ENCODE measurements around the gene CTRL.

Gene CTRL

GRCh38 chr16:67979955-67980678 lies 48.5 kb upstream of the CTRL start, which contains the start of gene DPEP3:
Gene DPEP3 (minus strand): TSS chr16:67980499. CDS start chr16:67980380, 119 bp downstream.
- Histone ChIP-seq H3K4me1 (ENCODE audit: control insufficient read depth, insufficient read depth, low read length) (no peaks in the 10 kb centered on the region), H3K36me3 (ENCODE audit: control insufficient read depth in 2 of 2, insufficient read depth in 1 of 2, low read length in 2 of 2) (no peaks in the 10 kb centered on the region), H3K27ac (ENCODE audit: extremely low read depth, low read depth, low read length) (no peak within 1 kb of the TSS), H3K4me3 (ENCODE audit: low read depth, low read length) (no peak within 1 kb of the TSS), H3K9me3 (ENCODE audit: control insufficient read depth, insufficient read depth, low read depth, low read length) (no peaks in the 10 kb centered on the region)
- CTCF ChIA-PET: interaction anchor here (1.4 kb wide), 1 partner anchor 12 kb away, joined by 5 read pairs; no protein-coding TSS in a partner anchor
- POLR2A ChIA-PET: no interaction called here
- TF ChIP-seq ZNF362 (tag by site-specific recombination; IDR thresholded peaks at IDR 0.05) (no peak), ZNF837 (tag by site-specific recombination; IDR thresholded peaks at IDR 0.05) (no peak), ZNF488 (tag by site-specific recombination; IDR thresholded peaks at IDR 0.05) (no peak), ZNF645 (tag by site-specific recombination; IDR thresholded peaks at IDR 0.05) (no peak), MZF1 (tag by site-specific recombination; IDR thresholded peaks at IDR 0.05; ENCODE audit: borderline replicate concordance) (no peak), ZNF132 (tag by site-specific recombination; IDR thresholded peaks at IDR 0.05; ENCODE audit: borderline replicate concordance) (no peak), ZSCAN4 (tag by site-specific recombination; IDR thresholded peaks at IDR 0.05) (no peak), PRDM10 (tag by site-specific recombination; IDR thresholded peaks at IDR 0.05) (no peak), ZNF707 (tag by site-specific recombination; IDR thresholded peaks at IDR 0.05) (no peak), ZFP41 (tag by site-specific recombination; IDR thresholded peaks at IDR 0.05; ENCODE audit: borderline replicate concordance) (no peak), ZNF391 (tag by site-specific recombination; IDR thresholded peaks at IDR 0.05; ENCODE audit: borderline replicate concordance, low read depth) (no peak), ZNF175 (tag by site-specific recombination; IDR thresholded peaks at IDR 0.05) (no peak), ZNF513 (tag by site-specific recombination; IDR thresholded peaks at IDR 0.05) (no peak), SP3 (tag by site-specific recombination; IDR thresholded peaks at IDR 0.05) (no peak), ZBTB6 (tag by site-specific recombination; IDR thresholded peaks at IDR 0.05) (no peak), ZNF704 (tag by site-specific recombination; IDR thresholded peaks at IDR 0.05) (no peak), ZNF10 (tag by site-specific recombination; IDR thresholded peaks at IDR 0.05) (no peak), ZNF394 (tag by site-specific recombination; IDR thresholded peaks at IDR 0.05; ENCODE audit: borderline replicate concordance) (no peak), GFI1B (tag by site-specific recombination; IDR thresholded peaks at IDR 0.05) (no peak), ZNF544 (tag by site-specific recombination; IDR thresholded peaks at IDR 0.05) (no peak)

All from HEK293 (cell line).